ENCODE measurements around the gene PTCD3. TPM values are rescaled to one million over a fixed set of nuclear protein-coding genes. Genes with fewer than 3 reads are reported as not detected.
A peak's percentile ranks its signal among the peaks of the same experiment; 100 is the strongest.

The PTCD3 gene
- total RNA-seq, 2 experiments from 2014 or later, result 195 to 200 TPM

GRCh38 chr2:86158286-86158685 lies 52.3 kb downstream of the PTCD3 start:
- Mint-ChIP-seq H3K27me3 (ENCODE audit: low read depth) (no peaks in the 10 kb centered on the region), H3K9me3 (no peaks in the 10 kb centered on the region), H3K27ac (no peak overlapping the region), H3K4me1 (ENCODE audit: low read depth) (peaks cover 2% of the 10 kb centered on the region), H3K4me3 (no peak overlapping the region), H3K36me3 (ENCODE audit: low read depth) (peaks cover 30% of the 10 kb centered on the region)
- no peak for DNase-seq
- CTCF ChIA-PET, result interaction anchor here (0.6 to 1.4 kb wide), 2 partner anchors 11 to 114 kb away, joined by 3 to 5 read pairs; no protein-coding TSS in a partner anchor
- intact Hi-C loops (cut with micrococcal nuclease), result no loop called here

- DNase-seq, result no peak
- CTCF ChIA-PET, result interaction anchor here (0.9 to 1.0 kb wide), 2 partner anchors 9 to 208 kb away, joined by 3 to 4 read pairs; no protein-coding TSS in a partner anchor
- Mint-ChIP-seq H3K4me3 (no peak overlapping the region), H3K27me3 (ENCODE audit: low read depth) (no peaks in the 10 kb centered on the region), H3K36me3 (ENCODE audit: low read depth) (peaks cover 35% of the 10 kb centered on the region), H3K27ac (no peak overlapping the region), H3K4me1 (ENCODE audit: low read depth) (no peaks in the 10 kb centered on the region), H3K9me3 (no peaks in the 10 kb centered on the region)
- intact Hi-C loops (cut with micrococcal nuclease), result no loop called here
Observed at GRCh38 chr2:86160156-86160952, 54.3 kb downstream of the PTCD3 start.

- H3K36me3 Mint-ChIP-seq (ENCODE audit: low read depth), result peaks cover 40% of the 10 kb centered on the region
- H3K27ac Mint-ChIP-seq, result no peak overlapping the region
- CTCF ChIA-PET, result interaction anchor here (0.6 kb wide), 1 partner anchor 14 kb away, joined by 3 read pairs; no protein-coding TSS in a partner anchor
- intact Hi-C loops (cut with micrococcal nuclease), result no loop called here
- peaks cover 7% of the 10 kb centered on the region for H3K4me1 Mint-ChIP-seq (ENCODE audit: low read depth)
- no peak overlapping the region for H3K4me3 Mint-ChIP-seq
- no peaks in the 10 kb centered on the region for H3K9me3 Mint-ChIP-seq
- DNase-seq, result no peak
- H3K27me3 Mint-ChIP-seq (ENCODE audit: low read depth), result no peaks in the 10 kb centered on the region
Observed at GRCh38 chr2:86170449-86170848, 64.4 kb downstream of the PTCD3 start.

GRCh38 chr2:86171295-86171694 lies 65.3 kb downstream of the PTCD3 start:
- H3K9me3 Mint-ChIP-seq, result no peaks in the 10 kb centered on the region
- H3K27me3 Mint-ChIP-seq (ENCODE audit: low read depth), result no peaks in the 10 kb centered on the region
- CTCF ChIA-PET, result no interaction called here
- H3K27ac Mint-ChIP-seq, result no peak overlapping the region
- intact Hi-C loops (cut with micrococcal nuclease), result no loop called here
- H3K36me3 Mint-ChIP-seq (ENCODE audit: low read depth), result peaks cover 44% of the 10 kb centered on the region
- peaks cover 14% of the 10 kb centered on the region for H3K4me1 Mint-ChIP-seq (ENCODE audit: low read depth)
- no peak overlapping the region for H3K4me3 Mint-ChIP-seq
- no peak for DNase-seq

GRCh38 chr2:86172610-86173009 lies 66.6 kb downstream of the PTCD3 start:
- H3K27me3 Mint-ChIP-seq (ENCODE audit: low read depth), result no peaks in the 10 kb centered on the region
- H3K27ac Mint-ChIP-seq, result no peak overlapping the region
- intact Hi-C loops (cut with micrococcal nuclease), result no loop called here
- no peak overlapping the region for H3K4me3 Mint-ChIP-seq
- DNase-seq, result no peak
- CTCF ChIA-PET, result interaction anchor here (0.6 to 1.3 kb wide), 2 partner anchors 137 to 535 kb away, joined by 3 to 10 read pairs; no protein-coding TSS in a partner anchor
- H3K36me3 Mint-ChIP-seq (ENCODE audit: low read depth), result peaks cover 43% of the 10 kb centered on the region
- no peaks in the 10 kb centered on the region for H3K9me3 Mint-ChIP-seq
- H3K4me1 Mint-ChIP-seq (ENCODE audit: low read depth), result peaks cover 17% of the 10 kb centered on the region

GRCh38 chr2:86174445-86174844 lies 68.4 kb downstream of the PTCD3 start:
- Mint-ChIP-seq H3K4me3 (no peak overlapping the region), H3K27ac (peak overlapping the region; percentile 39), H3K9me3 (no peaks in the 10 kb centered on the region), H3K36me3 (ENCODE audit: low read depth) (peaks cover 37% of the 10 kb centered on the region), H3K4me1 (ENCODE audit: low read depth) (peaks cover 17% of the 10 kb centered on the region), H3K27me3 (ENCODE audit: low read depth) (no peaks in the 10 kb centered on the region)
- no peak for DNase-seq
- intact Hi-C loops (cut with micrococcal nuclease), result no loop called here
- CTCF ChIA-PET, result interaction anchor here (0.6 kb wide), 1 partner anchor 500 kb away, joined by 3 read pairs; no protein-coding TSS in a partner anchor

- H3K27ac Mint-ChIP-seq, result no peak overlapping the region
- peaks cover 36% of the 10 kb centered on the region for H3K36me3 Mint-ChIP-seq (ENCODE audit: low read depth)
- no peak overlapping the region for H3K4me3 Mint-ChIP-seq
Observed at GRCh38 chr2:86175828-86176227, 69.8 kb downstream of the PTCD3 start.

GRCh38 chr2:86176597-86176996 lies 70.6 kb downstream of the PTCD3 start:
- Mint-ChIP-seq H3K27me3 (ENCODE audit: low read depth) (no peaks in the 10 kb centered on the region), H3K36me3 (ENCODE audit: low read depth) (peaks cover 32% of the 10 kb centered on the region), H3K4me1 (ENCODE audit: low read depth) (peaks cover 17% of the 10 kb centered on the region), H3K9me3 (no peaks in the 10 kb centered on the region), H3K27ac (no peak overlapping the region), H3K4me3 (no peak overlapping the region)
- intact Hi-C loops (cut with micrococcal nuclease), result no loop called here
- CTCF ChIA-PET, result no interaction called here
- no peak for DNase-seq

More at GRCh38 chr2:86175828-86176227, 69.8 kb downstream of the PTCD3 start:
- peaks cover 17% of the 10 kb centered on the region for H3K4me1 Mint-ChIP-seq (ENCODE audit: low read depth)
- H3K9me3 Mint-ChIP-seq, result no peaks in the 10 kb centered on the region
- CTCF ChIA-PET, result no interaction called here
- intact Hi-C loops (cut with micrococcal nuclease), result no loop called here
- no peaks in the 10 kb centered on the region for H3K27me3 Mint-ChIP-seq (ENCODE audit: low read depth)
- DNase-seq, result no peak

GRCh38 chr2:86185517-86186212 lies 79.6 kb downstream of the PTCD3 start:
- intact Hi-C loops (cut with micrococcal nuclease), result loop anchor here (1.0 to 2.0 kb wide), 3 partner anchors 10 to 183 kb away; partner anchors contain the start of genes IMMT and PTCD3
- Mint-ChIP-seq H3K9me3 (no peaks in the 10 kb centered on the region), H3K4me3 (peak overlapping the region; percentile 28), H3K36me3 (ENCODE audit: low read depth) (peaks cover 14% of the 10 kb centered on the region), H3K27ac (peak overlapping the region; percentile 91), H3K4me1 (ENCODE audit: low read depth) (peaks cover 70% of the 10 kb centered on the region), H3K27me3 (ENCODE audit: low read depth) (no peaks in the 10 kb centered on the region)
- CTCF ChIA-PET, result interaction anchor here (1.2 kb wide), 1 partner anchor 105 kb away, joined by 6 read pairs; no protein-coding TSS in a partner anchor
- DNase-seq, result no peak

- Mint-ChIP-seq H3K27me3 (ENCODE audit: low read depth) (no peaks in the 10 kb centered on the region), H3K9me3 (no peaks in the 10 kb centered on the region), H3K36me3 (ENCODE audit: low read depth) (peaks cover 19% of the 10 kb centered on the region), H3K4me3 (no peak overlapping the region), H3K4me1 (ENCODE audit: low read depth) (peaks cover 76% of the 10 kb centered on the region), H3K27ac (peak overlapping the region; percentile 91)
- intact Hi-C loops (cut with micrococcal nuclease), result loop anchor here (2.0 kb wide), 1 partner anchor 80 kb away; the partner anchor contains the start of gene PTCD3
- CTCF ChIA-PET, result no interaction called here
- DNase-seq, result peak; percentile 42
Observed at GRCh38 chr2:86186431-86186830, 80.4 kb downstream of the PTCD3 start.

- CTCF ChIA-PET, result no interaction called here
- Mint-ChIP-seq H3K4me1 (ENCODE audit: low read depth) (peaks cover 85% of the 10 kb centered on the region), H3K27ac (no peak overlapping the region), H3K9me3 (no peaks in the 10 kb centered on the region), H3K27me3 (ENCODE audit: low read depth) (no peaks in the 10 kb centered on the region), H3K36me3 (ENCODE audit: low read depth) (peaks cover 28% of the 10 kb centered on the region), H3K4me3 (no peak overlapping the region)
- intact Hi-C loops (cut with micrococcal nuclease), result loop anchor here (10.0 kb wide), 6 partner anchors 305 to 835 kb away; partner anchors contain the start of genes CHMP3, ELMOD3, RETSAT and RNF103
- no peak for DNase-seq
Observed at GRCh38 chr2:86189782-86190416, 83.9 kb downstream of the PTCD3 start.
